DOHH2 (cell line): ENCODE data around the gene TSLP.

Experiments
- H3F3A ChIP-seq: fragments of 200-600 bp; sonication (generic), shearing (Covaris generic); 2 replicates; pipeline ENCODE4 v1.6.0; 2016; ENCODE audit warnings: antibody characterized with exemption, mild to moderate bottlenecking; ENCODE audit not compliant: control insufficient read depth, insufficient read depth
- H3K27ac ChIP-seq: fragments of 200-600 bp; sonication (generic); 2 replicates; pipeline ENCODE4 v1.5.1; 2014; ENCODE audit warnings: low read depth, mild to moderate bottlenecking, low read length, moderate library complexity
- H3K27me3 ChIP-seq: fragments of 200-600 bp; sonication (generic); 2 replicates; pipeline ENCODE4 v1.6.1; 2014; ENCODE audit warnings: mild to moderate bottlenecking, low read length, mixed read lengths; ENCODE audit not compliant: control insufficient read depth
- H3K36me3 ChIP-seq: fragments of 200-600 bp; sonication (generic); 2 replicates; pipeline ENCODE4 v1.6.1; 2014; ENCODE audit warnings: mild to moderate bottlenecking, low read length, moderate library complexity, mixed read lengths; ENCODE audit not compliant: control insufficient read depth
- H3K4me1 ChIP-seq: fragments of 200-600 bp; sonication (generic); 2 replicates; pipeline ENCODE4 v1.6.1; 2014; ENCODE audit warnings: mild to moderate bottlenecking, low read length, mixed read lengths; ENCODE audit not compliant: control insufficient read depth
- H3K4me2 ChIP-seq: fragments of 200-600 bp; sonication (generic); 2 replicates; pipeline ENCODE4 v1.6.0; 2014; ENCODE audit warnings: mild to moderate bottlenecking, low read length, moderate library complexity
- H3K4me3 ChIP-seq: fragments of 200-600 bp; sonication (generic); 2 replicates; pipeline ENCODE4 v1.5.1; 2014; ENCODE audit warnings: mild to moderate bottlenecking, low read length, mixed read lengths
- H3K79me2 ChIP-seq: fragments of 200-600 bp; sonication (generic); 2 replicates; pipeline ENCODE4 v1.6.1; 2014; ENCODE audit warnings: mild to moderate bottlenecking, low read length, mixed read lengths; ENCODE audit not compliant: control insufficient read depth
- H3K9me2 ChIP-seq: fragments of 200-600 bp; sonication (generic); replicated peaks from 2 replicates; pipeline ENCODE4 v1.6.1; 2014; ENCODE audit warnings: mild to moderate bottlenecking, low read length, mixed read lengths; ENCODE audit not compliant: control insufficient read depth
- H3K9me3 ChIP-seq: fragments of 200-600 bp; sonication (generic); 2 replicates; pipeline ENCODE4 v1.6.1; 2014; ENCODE audit warnings: antibody characterized with exemption, low read length, mixed read lengths; ENCODE audit not compliant: control insufficient read depth, insufficient read depth
- H4K20me1 ChIP-seq: fragments of 200-600 bp; sonication (generic); 2 replicates; pipeline ENCODE4 v1.6.0; 2014; ENCODE audit warnings: low read depth, mild to moderate bottlenecking, antibody characterized with exemption, low read length, moderate library complexity; ENCODE audit not compliant: control insufficient read depth, insufficient read depth
- EZH2phosphoT487 ChIP-seq: fragments of 200-600 bp; sonication (generic); IDR thresholded peaks from 2 replicates; pipeline ENCODE4 v1.6.1; 2017; ENCODE audit warnings: borderline replicate concordance, mild to moderate bottlenecking, antibody characterized with exemption, low read length, moderate library complexity, mixed read lengths
- TF ChIP-seq, protein P1 (sequence below): fragments of 200-600 bp; sonication (generic); IDR thresholded peaks from one replicate; pipeline ENCODE4 v1.5.1; 2014; ENCODE audit warnings: antibody characterized with exemption, mild to moderate bottlenecking, low read depth, low read length; ENCODE audit not compliant: poor library complexity, severe bottlenecking

TSLP gene

DNA sequence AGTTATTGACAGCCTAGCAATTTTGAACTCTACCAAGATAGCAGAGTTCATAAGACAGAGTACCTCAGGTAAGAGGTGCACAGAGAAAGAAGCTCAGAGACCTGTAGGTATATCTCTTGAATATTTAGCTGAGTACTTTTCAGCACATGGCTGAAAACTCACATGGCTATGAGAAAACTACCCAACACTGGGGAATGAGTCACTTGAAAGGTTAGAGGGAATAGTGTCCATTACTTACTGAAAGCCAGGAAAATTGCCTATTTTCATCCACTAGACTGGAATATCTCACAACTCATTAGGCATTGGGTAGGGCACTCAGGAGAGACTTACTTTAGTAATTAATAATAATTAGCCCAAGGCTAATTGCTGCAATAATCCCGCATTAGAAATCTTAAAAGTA, 8.3 kb downstream of the TSLP start:
- TF ChIP-seq, protein P1, sequence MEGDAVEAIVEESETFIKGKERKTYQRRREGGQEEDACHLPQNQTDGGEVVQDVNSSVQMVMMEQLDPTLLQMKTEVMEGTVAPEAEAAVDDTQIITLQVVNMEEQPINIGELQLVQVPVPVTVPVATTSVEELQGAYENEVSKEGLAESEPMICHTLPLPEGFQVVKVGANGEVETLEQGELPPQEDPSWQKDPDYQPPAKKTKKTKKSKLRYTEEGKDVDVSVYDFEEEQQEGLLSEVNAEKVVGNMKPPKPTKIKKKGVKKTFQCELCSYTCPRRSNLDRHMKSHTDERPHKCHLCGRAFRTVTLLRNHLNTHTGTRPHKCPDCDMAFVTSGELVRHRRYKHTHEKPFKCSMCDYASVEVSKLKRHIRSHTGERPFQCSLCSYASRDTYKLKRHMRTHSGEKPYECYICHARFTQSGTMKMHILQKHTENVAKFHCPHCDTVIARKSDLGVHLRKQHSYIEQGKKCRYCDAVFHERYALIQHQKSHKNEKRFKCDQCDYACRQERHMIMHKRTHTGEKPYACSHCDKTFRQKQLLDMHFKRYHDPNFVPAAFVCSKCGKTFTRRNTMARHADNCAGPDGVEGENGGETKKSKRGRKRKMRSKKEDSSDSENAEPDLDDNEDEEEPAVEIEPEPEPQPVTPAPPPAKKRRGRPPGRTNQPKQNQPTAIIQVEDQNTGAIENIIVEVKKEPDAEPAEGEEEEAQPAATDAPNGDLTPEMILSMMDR: no peak
- no peak for TF ChIP-seq EZH2phosphoT487
- H3K4me1 ChIP-seq: peaks cover 46% of the 10 kb centered on the region
- H4K20me1 ChIP-seq: no peaks in the 10 kb centered on the region
- H3F3A ChIP-seq: peaks cover 2% of the 10 kb centered on the region; the same call in 1 of the 2 replicates
- no peak overlapping the region for H3K4me3 ChIP-seq
- no peak overlapping the region for H3K27ac ChIP-seq
- no peaks in the 10 kb centered on the region; the same call in 1 of the 2 replicates for H3K9me2 ChIP-seq
- no peaks in the 10 kb centered on the region for H3K79me2 ChIP-seq
- no peaks in the 10 kb centered on the region for H3K36me3 ChIP-seq
- no peaks in the 10 kb centered on the region for H3K9me3 ChIP-seq
- no peak overlapping the region for H3K4me2 ChIP-seq
- H3K27me3 ChIP-seq: no peaks in the 10 kb centered on the region

DNA sequence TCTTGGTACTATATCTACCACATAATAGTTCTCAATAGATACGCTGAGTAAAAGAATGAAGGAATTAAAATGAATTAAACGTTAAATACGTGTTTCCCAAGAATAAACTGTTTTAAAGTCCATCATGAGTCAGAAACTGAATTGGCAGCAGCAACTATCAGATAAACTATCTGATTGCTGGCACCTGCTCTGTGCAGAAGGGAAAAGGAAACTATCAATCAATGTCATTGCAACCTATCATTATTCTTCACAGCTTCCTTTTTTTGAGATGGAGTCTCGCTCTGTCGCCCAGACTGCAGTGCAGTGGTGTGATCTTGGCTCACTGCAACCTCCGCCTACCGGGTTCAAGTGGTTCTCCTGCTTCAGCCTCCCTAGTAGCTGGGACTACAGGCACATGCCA, 11.8 kb downstream of the TSLP start:
- peak overlapping the region; percentile 51 for H3K4me2 ChIP-seq
- peaks cover 31% of the 10 kb centered on the region for H3K4me1 ChIP-seq
- peaks cover 2% of the 10 kb centered on the region; the same call in 1 of the 2 replicates for H3F3A ChIP-seq
- H3K9me3 ChIP-seq: no peaks in the 10 kb centered on the region
- H3K79me2 ChIP-seq: no peaks in the 10 kb centered on the region
- H3K4me3 ChIP-seq: peak overlapping the region; percentile 17; the same call in 1 of the 2 replicates
- H3K36me3 ChIP-seq: no peaks in the 10 kb centered on the region
- TF ChIP-seq EZH2phosphoT487: no peak
- TF ChIP-seq, protein P1: no peak
- H4K20me1 ChIP-seq: no peaks in the 10 kb centered on the region
- H3K27ac ChIP-seq: peak overlapping the region; percentile 30; the same call in 1 of the 2 replicates
- H3K27me3 ChIP-seq: no peaks in the 10 kb centered on the region
- no peaks in the 10 kb centered on the region for H3K9me2 ChIP-seq

DNA sequence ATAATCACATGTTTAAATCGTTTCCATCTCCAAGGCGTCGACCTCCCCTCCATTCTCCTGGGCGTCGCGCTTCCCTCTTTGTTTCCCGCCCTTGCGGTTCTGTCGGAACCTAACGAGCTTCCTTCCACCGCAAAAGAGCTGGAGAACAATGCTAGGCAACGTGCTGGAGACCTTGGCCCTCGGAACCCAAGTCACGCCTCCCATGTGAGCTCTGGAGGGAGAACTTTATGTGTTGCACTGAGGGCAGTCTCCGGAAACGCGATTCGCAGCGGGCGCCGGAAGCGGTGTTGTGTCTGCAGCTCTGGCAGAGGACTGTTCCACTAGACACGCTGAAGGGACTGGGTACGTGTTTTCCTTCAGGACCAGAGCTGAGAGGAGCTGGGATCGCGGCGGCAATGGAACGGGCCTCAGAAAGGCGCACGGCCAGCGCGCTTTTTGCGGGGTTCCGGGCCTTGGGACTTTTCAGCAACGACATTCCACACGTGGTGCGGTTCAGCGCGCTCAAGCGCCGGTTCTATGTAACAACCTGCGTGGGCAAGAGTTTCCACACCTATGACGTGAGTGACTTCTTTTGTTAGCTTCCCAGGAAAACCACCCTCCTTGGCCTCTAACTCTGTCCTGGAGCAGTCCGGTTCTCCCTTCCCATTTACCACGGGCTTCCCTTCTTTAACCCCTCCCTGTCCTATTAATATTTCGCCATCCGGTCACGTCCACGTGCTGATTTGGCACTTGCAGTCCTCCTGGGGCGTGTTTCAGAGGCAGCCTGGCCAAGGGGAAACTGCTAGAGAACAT, 20.7 kb downstream of the TSLP start, which contains the start of gene WDR36:
TSS of gene WDR36 (plus strand) at position 287 of the 792 bp plus-strand sequence. CDS start at position 396, 109 bp downstream.
- no peaks in the 10 kb centered on the region for H3F3A ChIP-seq
- no peaks in the 10 kb centered on the region for H3K27me3 ChIP-seq
- peaks cover 52% of the 10 kb centered on the region for H3K79me2 ChIP-seq
- TF ChIP-seq, protein P1: no peak
- TF ChIP-seq EZH2phosphoT487: no peak
- H3K4me1 ChIP-seq: peaks cover 28% of the 10 kb centered on the region
- peak within 1 kb of the TSS; percentile 98 for H3K4me3 ChIP-seq
- H3K36me3 ChIP-seq: peaks cover 49% of the 10 kb centered on the region
- no peaks in the 10 kb centered on the region for H3K9me3 ChIP-seq
- peaks cover 20% of the 10 kb centered on the region for H4K20me1 ChIP-seq
- peak within 1 kb of the TSS; percentile 67 for H3K4me2 ChIP-seq
- peak within 1 kb of the TSS; percentile 49 for H3K27ac ChIP-seq
- no peaks in the 10 kb centered on the region for H3K9me2 ChIP-seq
